AG10803 (cell line): ENCODE results near the gene MANSC1.
A peak's percentile ranks its signal among the peaks of the same experiment; 100 is the strongest.

ENCODE experiments used
- DNase-seq: peaks from one replicate; pipeline ENCODE4 v3.0.0; 2010; ENCODE audit warnings: low read depth
- H3K4me3 ChIP-seq: 2 replicates; pipeline ENCODE4 v1.5.1; 2011; ENCODE audit warnings: mild to moderate bottlenecking, low read length, control low read depth
- CTCF ChIP-seq: conservative IDR thresholded peaks from 2 replicates; pipeline ENCODE4 v1.5.1; 2011; ENCODE audit warnings: mild to moderate bottlenecking, low read length, control low read depth, inconsistent platforms

Gene MANSC1

GRCh38 chr12:12365446-12365802 lies 15.4 kb upstream of the MANSC1 start:
- TF ChIP-seq CTCF: no peak
- DNase-seq: no peak
- no peak overlapping the region for H3K4me3 ChIP-seq

GRCh38 chr12:12364787-12365445 lies 14.9 kb upstream of the MANSC1 start:
- no peak overlapping the region for H3K4me3 ChIP-seq
- TF ChIP-seq CTCF: no peak
- DNase-seq: no peak

- H3K4me3 ChIP-seq: peak overlapping the region; percentile 87
- DNase-seq: no peak
- TF ChIP-seq CTCF: no peak
Measured at GRCh38 chr12:12358528-12358927, 8.5 kb upstream of the MANSC1 start.

- H3K4me3 ChIP-seq: peak overlapping the region; percentile 87
- TF ChIP-seq CTCF: no peak; the same call in 1 of the 2 replicates
- DNase-seq: no peak
Measured at GRCh38 chr12:12357719-12358461, 7.8 kb upstream of the MANSC1 start.

- H3K4me3 ChIP-seq: peak within 1 kb of the TSS; percentile 87
- TF ChIP-seq CTCF: peak; percentile 28
- peak; percentile 90 for DNase-seq
Measured at GRCh38 chr12:12356896-12357718, 7.1 kb upstream of the MANSC1 start, which contains the start of gene BORCS5. BORCS5 (plus strand) TSS chr12:12357078; CDS start chr12:12357452, 374 bp downstream.

- peak overlapping the region; percentile 87 for H3K4me3 ChIP-seq
- no peak for DNase-seq
- TF ChIP-seq CTCF: no peak
Measured at GRCh38 chr12:12356467-12356895, 6.4 kb upstream of the MANSC1 start.
